PC-9 (cell line): ENCODE measurements around the gene UROS. TPM values are rescaled to one million over a fixed set of nuclear protein-coding genes. Genes with fewer than 3 reads are reported as not detected.

ENCODE experiments used
- BruUV-seq: library from RNA; stranded (reverse); fragments of 400-500 nt; replicated peaks from 2 replicates; lab custom pipeline; 2021; lab: Mats Ljungman, UMichigan
- CTCF ChIA-PET: fragments of 300-600 bp; sonication (Branson Sonifier 250); formaldehyde crosslinking; loops from one replicate; lab custom pipeline; 2022; ENCODE audit warnings: antibody characterized with exemption; lab: Charles Lee
- POLR2A ChIA-PET: fragments of 300-600 bp; sonication (Branson Sonifier 250); formaldehyde crosslinking; loops from one replicate; lab custom pipeline; 2022; ENCODE audit warnings: antibody characterized with exemption; ENCODE audit not compliant: unreplicated experiment; lab: Charles Lee
- DNase-seq, 2 experiments: peaks; one replicate each; pipeline versions ENCODE4 v3.0.0 to v3.0.0-alpha.2; 2015 to 2022; ENCODE audit warnings: mixed read lengths in 1 of 2
- H2AFZ ChIP-seq: fragments of 200-600 bp; sonication (generic); 2 replicates; pipeline ENCODE4 v1.8.1; 2017; ENCODE audit warnings: antibody characterized with exemption
- H3F3A ChIP-seq: fragments of 200-600 bp; sonication (generic); 2 replicates; pipeline ENCODE4 v1.8.1; 2017; ENCODE audit warnings: antibody characterized with exemption, mild to moderate bottlenecking, low read depth; ENCODE audit not compliant: insufficient read depth
- H3K27ac ChIP-seq: fragments of 200-600 bp; sonication (generic); 2 replicates; pipeline ENCODE4 v1.6.1; 2016; ENCODE audit warnings: mixed run types
- H3K27me3 ChIP-seq: fragments of 200-600 bp; sonication (generic); 2 replicates; pipeline ENCODE4 v1.6.1; 2016; ENCODE audit warnings: low read depth, mixed run types; ENCODE audit not compliant: insufficient read depth
- H3K36me3 ChIP-seq: fragments of 200-600 bp; sonication (generic); 2 replicates; pipeline ENCODE4 v1.6.1; 2016; ENCODE audit warnings: low read depth, mixed run types
- H3K4me1 ChIP-seq: fragments of 200-600 bp; sonication (generic); replicated peaks from 2 replicates; pipeline ENCODE4 v1.6.1; 2016; ENCODE audit warnings: mixed run types; ENCODE audit not compliant: insufficient read depth
- H3K4me2 ChIP-seq: fragments of 200-600 bp; sonication (generic); 2 replicates; pipeline ENCODE4 v1.6.1; 2017; ENCODE audit warnings: mixed run types
- H3K4me3 ChIP-seq: fragments of 200-600 bp; sonication (generic); 2 replicates; pipeline ENCODE4 v1.6.1; 2016; ENCODE audit warnings: mixed run types
- H3K79me2 ChIP-seq: fragments of 200-600 bp; sonication (generic); 2 replicates; pipeline ENCODE4 v1.6.1; 2017; ENCODE audit warnings: low read depth, mixed run types
- H3K9me2 ChIP-seq: fragments of 200-600 bp; sonication (generic); 2 replicates; pipeline ENCODE4 v1.8.1; 2017; ENCODE audit warnings: mild to moderate bottlenecking; ENCODE audit not compliant: insufficient read depth
- H3K9me3 ChIP-seq: fragments of 200-600 bp; sonication (generic); 2 replicates; pipeline ENCODE4 v1.8.1; 2016; ENCODE audit warnings: low read depth; ENCODE audit not compliant: insufficient read depth
- H4K20me1 ChIP-seq: fragments of 200-600 bp; sonication (generic); 2 replicates; pipeline ENCODE4 v1.8.1; 2017; ENCODE audit not compliant: insufficient read depth
- CTCF ChIP-seq: fragments of 200-600 bp; sonication (generic); conservative IDR thresholded peaks from 2 replicates; pipeline ENCODE4 v1.6.1; 2017; ENCODE audit warnings: mixed run types, antibody characterized with exemption, mild to moderate bottlenecking, moderate library complexity
- EZH2 ChIP-seq: fragments of 200-600 bp; sonication (generic); IDR thresholded peaks from 2 replicates; pipeline ENCODE4 v1.8.0; 2017; ENCODE audit warnings: antibody characterized with exemption, low read depth
- intact Hi-C: fragments of 100-400 bp; cut with micrococcal nuclease; formaldehyde crosslinking; loops from one replicate; pipeline ENCODE4 v1.10.0; 2022; ENCODE audit not compliant: unreplicated experiment
- total RNA-seq: library from RNA; stranded (reverse); gene quantifications from 2 replicates; pipeline ENCODE4 v1.2.3, GENCODE V29; 2021

UROS gene
- total RNA-seq, 1 experiment from 2014 or later, result 35.1 TPM

- Histone ChIP-seq H3K9me3 (no peaks in the 10 kb centered on the region), H3K27me3 (no peaks in the 10 kb centered on the region), H3K27ac (no peak overlapping the region), H3K4me1 (no peaks in the 10 kb centered on the region), H3F3A (no peaks in the 10 kb centered on the region), H3K9me2 (no peaks in the 10 kb centered on the region), H3K79me2 (no peaks in the 10 kb centered on the region; the same call in 1 of the 2 replicates), H4K20me1 (0 out of 2 replicates have a peak, but pooled peaks cover 5% of the 10 kb centered on the region), H3K4me3 (no peak overlapping the region), H3K36me3 (no peaks in the 10 kb centered on the region), H3K4me2 (no peak overlapping the region), H2AFZ (no peak overlapping the region)
- POLR2A ChIA-PET, result interaction anchor here (0.6 kb wide), 1 partner anchor 1282 kb away, joined by 6 read pairs; no protein-coding TSS in a partner anchor
- no TSS peak for BruUV-seq
- TF ChIP-seq EZH2, result no peak
- no peak for TF ChIP-seq CTCF
- CTCF ChIA-PET, result no interaction called here
- DNase-seq, result no peak
- intact Hi-C loops, result loop anchor here (5.0 kb wide), 3 partner anchors 66 to 881 kb away; no protein-coding TSS in a partner anchor
Observed at GRCh38 chr10:125866421-125867029, 43.5 kb upstream of the UROS start.

GRCh38 chr10:125865120-125865519, 42.1 kb upstream of the UROS start:
- ChIA-PET CTCF (no interaction called here), POLR2A (no interaction called here)
- Histone ChIP-seq H3K9me2 (no peaks in the 10 kb centered on the region), H3K4me2 (no peak overlapping the region), H4K20me1 (0 out of 2 replicates have a peak, but pooled peaks cover 5% of the 10 kb centered on the region), H3K79me2 (no peaks in the 10 kb centered on the region; the same call in 1 of the 2 replicates), H3K9me3 (no peaks in the 10 kb centered on the region), H2AFZ (no peak overlapping the region), H3K4me1 (no peaks in the 10 kb centered on the region), H3F3A (no peaks in the 10 kb centered on the region), H3K27me3 (no peaks in the 10 kb centered on the region), H3K4me3 (no peak overlapping the region), H3K27ac (no peak overlapping the region), H3K36me3 (no peaks in the 10 kb centered on the region)
- intact Hi-C loops, result loop anchor here (5.0 kb wide), 3 partner anchors 67 to 882 kb away; no protein-coding TSS in a partner anchor
- no peak for TF ChIP-seq EZH2
- TF ChIP-seq CTCF, result no peak
- no peak for DNase-seq
- BruUV-seq, result no TSS peak

GRCh38 chr10:125859128-125859817, 36.2 kb upstream of the UROS start:
- CTCF ChIA-PET, result no interaction called here
- Histone ChIP-seq H3K79me2 (no peaks in the 10 kb centered on the region; the same call in 1 of the 2 replicates), H2AFZ (no peak overlapping the region), H3K4me1 (no peaks in the 10 kb centered on the region), H3K9me3 (no peaks in the 10 kb centered on the region), H3F3A (no peaks in the 10 kb centered on the region), H3K4me3 (no peak overlapping the region), H3K27me3 (no peaks in the 10 kb centered on the region), H3K4me2 (no peak overlapping the region), H3K27ac (no peak overlapping the region), H4K20me1 (no peaks in the 10 kb centered on the region), H3K36me3 (no peaks in the 10 kb centered on the region; the same call in 1 of the 2 replicates), H3K9me2 (no peaks in the 10 kb centered on the region)
- no peak for DNase-seq
- intact Hi-C loops, result no loop called here
- POLR2A ChIA-PET, result no interaction called here
- no TSS peak for BruUV-seq
- TF ChIP-seq CTCF (no peak), EZH2 (no peak)
